GM21390 (cell line): ENCODE results near the gene LELP1.
"Not testable (repeated sequence)": the region's sequence is repeated elsewhere in the genome, so short reads cannot be mapped to it uniquely, and the experiment has no call there.

Source experiments
- ATAC-seq: cut with Tn5 transposase; IDR thresholded peaks from one replicate; pipeline ENCODE4 v1.9.1; 2021; ENCODE audit not compliant: unreplicated experiment

LELP1 gene

DNA sequence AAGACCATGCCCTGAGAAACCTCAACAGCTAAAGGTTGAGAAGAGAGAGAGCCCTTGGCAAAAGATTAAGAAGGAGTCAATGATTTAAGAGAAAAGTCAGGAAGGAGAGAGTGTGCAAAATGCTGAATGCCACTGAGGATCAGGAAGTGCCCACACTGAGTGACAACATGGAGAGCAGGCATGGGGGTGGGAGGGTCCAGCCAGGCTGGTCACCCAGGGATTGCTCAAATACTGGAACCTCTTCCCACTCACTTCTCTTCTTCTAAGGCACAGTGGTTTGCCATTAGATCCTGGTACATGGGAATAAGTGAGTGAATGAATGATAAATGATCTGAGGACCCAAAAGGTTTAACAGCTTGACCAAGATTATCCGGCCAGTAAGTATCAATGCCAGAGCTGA, 25.3 kb downstream of the LELP1 start:
- ATAC-seq = no peak

DNA sequence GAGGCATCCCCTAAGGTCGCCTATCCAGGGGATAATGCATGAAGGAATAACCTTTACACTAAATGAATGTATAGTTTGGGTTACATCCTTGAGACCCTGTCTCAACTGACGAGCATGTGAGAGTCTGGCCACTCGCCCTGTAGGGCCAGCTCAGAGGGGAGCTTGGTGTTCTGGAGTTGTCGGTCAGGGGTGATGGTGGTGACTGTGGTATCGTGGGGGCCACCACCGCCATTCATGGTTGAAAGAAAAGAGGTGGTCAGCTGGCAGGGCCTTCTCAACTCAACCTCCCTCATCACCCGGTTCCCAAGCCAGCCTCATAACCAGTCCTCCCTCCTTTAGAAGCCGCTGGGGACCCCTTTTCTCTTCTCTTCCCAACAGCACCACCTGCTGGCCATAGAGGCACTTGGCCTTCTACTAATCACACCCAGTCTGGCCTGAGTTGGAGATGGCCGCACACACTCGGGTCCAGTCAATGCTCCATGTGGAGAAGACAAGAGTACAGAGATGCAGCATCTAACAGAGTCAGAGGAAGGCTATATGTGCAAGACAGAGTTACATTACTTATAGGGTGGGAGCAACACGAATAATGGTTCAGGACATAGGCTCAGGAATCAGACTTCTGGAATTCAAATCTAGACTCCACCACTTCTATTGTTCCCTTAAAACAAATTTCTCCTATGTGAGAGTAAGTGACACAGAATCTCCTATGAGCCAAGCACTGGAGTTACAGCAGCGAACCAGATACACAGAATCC, 26.0 kb downstream of the LELP1 start:
- ATAC-seq = not testable (repeated sequence)

DNA sequence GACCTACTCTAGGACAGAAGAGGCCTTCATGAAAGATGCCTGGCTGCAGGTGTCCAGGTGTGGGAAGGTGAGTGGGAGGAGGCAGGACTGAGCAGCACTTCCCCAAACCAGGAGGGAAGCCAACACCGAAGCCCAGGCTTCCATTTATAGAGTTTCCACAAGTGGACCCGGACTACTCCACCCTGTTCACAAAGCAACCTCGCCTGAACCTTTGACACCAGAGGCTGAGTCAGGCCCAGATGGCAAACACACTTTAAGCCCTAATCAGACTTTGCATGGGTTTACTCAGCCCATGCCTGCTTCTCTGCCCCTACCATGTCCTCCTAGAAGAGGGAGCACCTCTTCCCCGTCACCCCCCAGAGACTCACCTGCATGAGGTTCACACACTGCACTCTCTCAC, 28.1 kb downstream of the LELP1 start:
- no peak for ATAC-seq

DNA sequence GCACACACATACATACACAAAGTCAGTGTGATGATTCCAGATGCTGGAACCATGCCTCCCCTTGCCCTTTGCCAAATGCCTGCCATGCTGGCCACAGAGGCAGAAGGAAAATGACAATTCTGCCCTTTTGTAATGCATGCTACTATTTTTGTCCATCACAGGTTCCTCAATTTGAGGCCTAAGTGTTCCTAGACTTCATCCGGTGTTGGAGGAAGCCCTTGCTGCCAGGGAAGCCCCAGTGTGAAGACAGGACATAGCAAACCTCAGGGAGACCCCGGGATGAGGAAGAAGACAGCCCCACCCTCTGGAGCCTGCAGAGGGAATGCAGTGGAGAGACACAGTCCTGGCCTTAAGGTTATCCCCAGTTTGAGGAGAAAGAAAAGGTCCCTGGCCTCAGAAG, 28.6 kb downstream of the LELP1 start:
- ATAC-seq = no peak

DNA sequence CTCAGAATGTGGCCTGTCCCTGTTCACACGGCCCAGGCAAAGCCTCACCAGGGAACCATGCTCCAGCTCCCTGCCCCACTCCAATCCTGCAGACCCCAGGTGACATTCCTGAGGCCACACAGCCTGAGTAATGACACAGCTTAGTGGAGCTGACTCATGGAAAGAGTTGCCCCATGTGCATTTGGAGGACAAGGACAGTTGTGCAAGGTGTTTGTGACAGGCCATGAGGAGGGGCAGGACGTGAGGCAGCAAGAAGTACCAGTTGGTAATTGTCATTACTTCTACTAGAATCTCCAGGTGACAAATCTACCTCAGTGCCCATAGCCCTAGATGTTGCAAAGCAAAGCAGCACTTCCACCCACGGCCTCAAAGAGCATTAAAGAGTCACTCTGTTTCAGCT, 29.3 kb downstream of the LELP1 start:
- ATAC-seq = no peak

DNA sequence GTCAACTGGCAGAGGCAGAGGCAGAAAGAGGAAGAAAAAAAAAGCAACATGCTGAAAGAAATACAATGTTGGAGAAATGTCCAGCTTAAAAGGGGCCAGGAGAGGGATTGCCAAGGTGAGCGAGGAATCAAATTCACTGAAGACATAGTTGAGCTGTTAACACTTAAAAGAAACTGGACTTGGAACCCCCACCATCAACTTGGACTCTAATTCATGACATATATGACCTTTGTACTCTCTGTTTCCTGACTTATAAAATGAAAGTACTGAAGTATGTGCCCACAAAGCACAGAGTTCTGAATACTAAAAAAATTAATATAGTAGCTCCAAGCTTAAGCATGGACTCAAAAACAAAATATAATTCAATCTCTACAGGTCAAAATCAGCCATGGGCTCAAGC, 30.2 kb downstream of the LELP1 start:
- no peak for ATAC-seq

DNA sequence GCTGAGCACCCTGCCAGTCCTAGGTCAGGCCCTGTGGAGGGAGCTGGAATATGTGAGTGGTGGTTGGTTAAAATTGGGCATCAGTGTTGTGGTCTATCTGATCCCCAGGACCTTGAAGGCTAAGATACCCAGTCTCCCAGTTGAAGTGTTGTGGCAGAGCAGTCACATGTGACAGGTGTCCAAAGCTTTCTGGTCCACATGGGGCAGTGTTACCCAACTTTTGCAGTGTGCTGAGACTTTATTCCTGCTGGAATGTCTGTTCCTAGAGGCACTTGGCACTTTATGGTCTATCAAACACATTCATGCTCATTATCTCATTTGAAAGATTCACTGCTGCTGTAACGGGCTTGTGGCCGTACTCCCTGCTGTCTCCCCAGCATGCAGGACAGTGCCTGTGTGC, 35.3 kb downstream of the LELP1 start:
- no peak for ATAC-seq

DNA sequence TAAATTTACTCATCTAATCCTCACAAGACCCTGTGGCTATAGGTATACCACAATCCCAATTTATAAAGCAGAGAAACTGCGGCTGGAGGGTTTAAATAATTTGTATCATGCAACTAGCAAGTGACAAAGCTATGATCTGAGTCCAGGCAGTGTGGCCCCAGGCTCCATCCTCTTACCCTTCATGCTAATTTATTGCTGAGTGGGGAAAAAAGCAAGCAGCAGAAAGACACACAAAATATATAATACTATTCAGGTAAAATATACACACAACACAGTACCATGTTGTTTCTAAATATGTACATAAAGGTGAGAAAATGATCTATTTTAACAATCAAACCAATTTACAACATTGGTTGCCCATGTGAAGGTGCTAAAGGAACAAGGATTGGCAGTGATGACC, 38.9 kb downstream of the LELP1 start:
- no peak for ATAC-seq

DNA sequence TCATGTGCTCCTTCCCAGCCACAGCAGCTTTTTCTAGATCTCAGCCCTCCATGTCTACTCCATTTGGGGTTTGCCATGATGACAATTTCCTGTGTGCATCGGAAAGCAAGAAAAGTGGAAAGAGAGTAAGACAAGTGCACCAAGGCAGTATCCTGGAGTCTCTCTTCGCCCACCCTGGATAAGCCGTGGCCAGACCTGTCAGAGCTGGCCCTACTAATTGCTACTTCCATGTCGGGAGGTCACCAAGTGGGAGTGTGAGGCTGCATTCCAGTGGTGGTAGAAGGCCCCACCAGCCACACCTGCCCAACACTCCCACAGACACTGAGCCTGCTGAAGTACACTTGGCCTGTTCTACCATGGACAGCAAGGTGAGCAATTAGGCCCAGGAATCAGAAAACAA, 42.2 kb downstream of the LELP1 start:
- ATAC-seq = no peak

DNA sequence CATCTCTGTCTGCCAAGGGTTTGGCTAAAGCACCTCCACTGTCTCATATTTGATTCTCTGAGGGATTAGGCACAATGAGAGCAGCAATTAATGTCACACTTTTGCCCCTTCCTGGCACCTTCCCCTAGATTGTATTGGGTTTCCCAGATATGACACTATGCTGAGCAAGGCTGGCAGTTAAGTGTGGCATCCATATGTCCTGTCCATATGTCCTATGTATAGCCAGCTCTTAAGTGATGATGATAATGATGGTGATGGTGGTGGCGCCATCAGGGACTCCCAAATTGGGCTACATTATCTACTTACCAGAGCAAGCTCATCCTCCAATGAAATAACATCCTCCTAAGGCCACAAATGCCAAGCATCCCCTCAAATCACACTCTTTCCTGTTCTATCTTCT, 42.8 kb downstream of the LELP1 start:
- ATAC-seq = no peak

DNA sequence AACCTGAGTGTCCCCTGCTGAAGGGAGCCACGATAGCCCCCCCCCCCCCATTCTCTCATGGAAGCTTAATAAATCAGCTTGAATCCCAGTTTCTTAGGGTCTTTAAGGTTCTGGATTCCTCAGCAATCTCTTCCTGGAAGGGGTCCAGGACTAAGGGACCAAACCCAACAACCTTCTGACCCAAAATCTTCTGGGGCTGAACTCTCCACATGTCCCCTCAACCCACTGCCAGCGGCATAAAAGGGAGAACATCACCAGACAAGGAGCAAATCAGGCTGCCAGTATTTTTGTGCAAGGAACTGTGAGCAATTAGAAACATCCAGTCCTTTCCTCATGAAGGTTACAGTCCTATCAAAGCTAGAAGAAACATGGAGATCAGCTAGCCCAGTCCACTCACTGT, 43.6 kb downstream of the LELP1 start:
- no peak for ATAC-seq

DNA sequence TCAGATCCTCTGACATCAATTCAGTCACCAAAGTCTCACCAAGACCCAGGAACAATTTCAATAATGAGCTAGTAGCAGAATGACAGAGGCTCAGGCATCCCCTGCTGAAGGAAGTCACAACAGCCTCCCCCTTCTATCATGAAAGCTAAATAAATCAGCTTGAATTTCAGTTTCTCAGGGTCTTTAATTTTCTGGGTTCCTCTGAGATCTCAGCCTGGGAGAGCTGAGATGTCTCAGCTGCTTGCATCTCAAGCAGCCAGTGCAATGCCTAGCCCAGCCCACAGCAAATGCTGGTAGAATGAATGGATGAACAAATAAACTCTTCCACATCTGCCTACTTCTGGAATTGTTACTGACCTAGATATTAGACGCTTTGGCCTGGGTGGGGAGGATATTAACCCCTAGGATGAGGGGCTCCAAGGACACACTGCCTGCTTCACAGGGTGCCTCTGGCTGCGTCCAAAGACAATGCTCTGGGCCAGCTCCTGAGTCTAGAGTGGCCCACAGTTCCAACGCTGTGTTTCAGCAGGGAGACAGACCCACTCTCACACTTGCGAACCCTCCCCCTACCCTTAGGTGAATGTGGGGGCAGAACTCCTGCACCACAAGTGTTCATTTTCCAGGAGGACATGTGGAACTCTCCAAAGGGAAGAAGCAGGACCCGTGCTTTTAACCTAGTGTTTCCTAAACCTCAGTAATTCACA, 45.1 kb downstream of the LELP1 start:
- ATAC-seq = no peak

DNA sequence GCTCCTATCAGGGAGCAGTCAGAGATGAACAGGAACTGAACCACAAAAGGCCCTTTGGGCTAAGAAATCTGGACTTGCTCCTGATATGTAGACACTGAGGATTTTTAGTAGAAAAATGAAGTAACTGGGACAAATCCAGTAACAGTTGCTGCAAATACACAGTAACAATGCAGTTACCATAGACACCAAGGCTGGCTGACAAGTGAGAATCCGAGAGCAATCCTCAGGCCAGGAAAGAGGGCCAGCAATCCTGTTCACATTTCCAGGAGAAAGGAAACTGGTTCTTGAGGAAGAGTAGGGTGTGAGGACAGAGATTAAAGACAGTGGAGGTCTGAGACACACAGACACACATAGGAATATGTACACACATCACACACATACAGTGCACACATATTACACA, 46.9 kb downstream of the LELP1 start:
- ATAC-seq = no peak

DNA sequence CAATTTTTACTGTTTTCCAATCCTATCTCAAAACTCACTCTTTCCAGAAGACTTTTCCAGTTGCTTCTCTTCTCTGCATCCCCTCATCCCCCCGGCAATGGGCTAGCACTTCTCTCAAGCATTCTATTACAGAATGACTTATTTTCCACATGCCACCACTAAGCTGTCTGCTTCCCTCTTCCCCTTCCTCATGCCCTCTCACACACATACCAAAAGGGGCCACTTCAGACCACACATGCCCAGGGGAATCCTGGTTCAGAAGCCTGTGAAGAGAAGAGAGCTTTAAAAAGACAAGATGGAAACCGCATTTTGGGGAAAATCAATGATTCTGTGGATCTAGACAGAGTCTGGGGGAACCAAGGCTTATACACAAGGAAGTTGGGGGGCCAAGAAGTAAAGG, 47.9 kb downstream of the LELP1 start:
- ATAC-seq = no peak

DNA sequence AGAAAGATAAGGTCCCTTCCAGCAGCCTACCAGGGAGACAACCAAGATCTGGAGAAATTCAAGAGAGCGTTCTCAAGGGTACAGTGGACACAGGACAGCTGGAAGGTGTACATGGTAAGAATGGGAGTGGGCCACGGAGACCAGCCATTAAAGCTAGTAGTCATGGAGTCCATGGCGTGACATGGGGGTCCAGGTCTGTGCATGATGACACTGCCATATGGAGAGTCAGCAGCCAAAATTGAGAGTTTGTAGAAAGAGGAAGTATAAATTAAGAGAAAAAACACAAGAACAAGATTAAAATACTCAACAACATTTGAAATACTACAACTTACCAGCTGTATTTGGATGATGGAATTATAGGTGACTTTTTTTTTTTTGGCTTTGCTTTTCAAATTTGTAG, 48.3 kb downstream of the LELP1 start:
- no peak for ATAC-seq

DNA sequence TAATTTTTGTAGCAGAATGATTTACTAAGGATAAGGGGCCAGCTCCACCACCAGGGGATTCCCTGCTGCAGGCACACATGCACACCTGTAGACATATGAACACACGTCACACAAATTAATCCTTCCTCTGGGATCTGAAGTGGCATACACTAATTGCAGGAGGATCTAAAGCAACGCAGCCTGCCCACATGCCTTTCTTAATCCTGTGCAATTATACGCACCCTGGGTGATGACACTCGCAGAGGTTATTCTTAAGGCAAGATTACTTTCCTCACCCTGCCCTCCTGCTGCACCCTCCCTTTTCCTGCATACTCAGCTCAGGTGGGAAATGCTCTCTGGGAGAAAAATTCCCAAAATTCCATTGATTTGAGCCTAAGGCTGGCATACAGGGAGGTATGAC, 48.8 kb downstream of the LELP1 start:
- ATAC-seq = no peak

DNA sequence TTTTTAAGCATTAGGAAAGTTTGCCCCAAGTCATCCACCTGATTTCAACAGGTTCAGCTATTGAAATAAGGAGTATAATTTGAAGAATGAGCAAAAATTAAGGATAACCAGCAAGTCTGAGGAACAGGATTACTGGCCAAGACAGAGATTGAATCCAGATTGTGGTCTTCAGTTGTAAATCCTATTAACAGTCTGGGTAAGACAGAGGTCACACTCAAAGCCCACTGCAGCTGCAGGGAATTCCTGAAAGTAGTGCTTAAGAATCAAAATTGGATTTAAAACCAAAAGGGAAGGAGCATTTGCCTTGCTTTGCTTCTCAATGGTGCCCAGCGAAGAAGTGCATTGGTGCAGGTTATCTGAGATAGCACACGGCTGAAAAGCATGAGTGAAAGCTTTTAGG, 49.8 kb downstream of the LELP1 start:
- ATAC-seq = no peak

DNA sequence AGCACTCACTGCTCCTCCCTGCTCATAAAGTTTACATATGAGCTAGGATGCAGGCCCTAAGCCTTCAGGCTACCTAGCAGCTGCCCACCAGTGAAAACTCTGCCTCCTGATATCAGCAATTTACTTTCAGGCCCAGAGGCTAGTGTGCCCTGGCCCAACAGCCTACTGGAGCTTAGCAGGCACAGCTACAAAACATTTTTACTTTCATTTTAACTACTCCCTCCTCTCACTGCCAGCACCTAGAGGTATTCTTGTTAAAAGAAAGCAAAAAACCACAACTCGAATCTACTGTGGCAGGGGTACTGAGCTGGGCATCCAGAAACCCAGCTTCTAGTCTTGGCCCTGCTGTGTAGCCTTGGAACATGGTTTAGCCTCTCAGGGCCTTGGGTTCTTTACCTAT, 50.5 kb downstream of the LELP1 start:
- ATAC-seq = no peak
